ENCODE measurements around the gene GDPD4. TPM values are rescaled to one million over a fixed set of nuclear protein-coding genes. Genes with fewer than 3 reads are reported as not detected.

GDPD4 gene
- total RNA-seq, 8 experiments from 2014 or later = 0.31 to 2.2 (median 0.71) TPM; not detected in 2

DNA sequence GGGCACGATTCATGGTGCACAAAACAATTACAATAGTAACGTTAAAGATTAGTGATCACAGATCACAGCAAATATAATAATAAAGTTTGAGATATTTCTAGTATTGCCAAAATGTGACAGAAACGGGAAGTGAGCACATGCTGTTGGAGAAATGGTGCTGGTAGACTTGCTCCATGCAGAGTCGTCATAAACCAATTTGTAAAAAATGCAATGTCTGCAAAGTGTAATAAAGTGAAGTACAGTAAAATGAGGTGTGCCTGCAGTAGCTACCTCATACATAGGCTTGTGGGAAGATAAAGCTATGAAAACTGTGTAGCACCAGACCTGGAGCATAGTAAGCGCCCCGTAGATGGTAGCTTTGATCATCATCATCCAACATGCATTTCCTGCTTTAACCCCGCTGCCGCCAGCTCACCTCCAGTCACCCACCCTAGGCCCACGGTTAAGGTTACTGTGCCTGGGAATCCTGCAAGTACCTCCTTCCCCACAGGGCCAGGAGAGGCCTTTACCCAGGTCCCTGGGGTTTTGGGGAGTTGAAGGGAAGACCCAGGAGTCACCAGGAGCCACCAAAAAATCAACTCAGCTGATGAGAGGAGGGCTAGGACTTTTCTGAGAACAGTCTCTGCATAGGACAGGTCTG lies 114.3 kb downstream of the GDPD4 start:
- no peak overlapping the region for H3K27ac ChIP-seq
- H3K4me1 ChIP-seq (replicated peaks in 1 of 2) = peaks cover 13 to 14% of the 10 kb centered on the region in 2 donors
- in situ Hi-C loops (cut with MboI; ENCODE audit: low pct_unique_long_range_greater_than_20kb in 2 of 9, low sequenced_read_pairs in 9 of 9, unreplicated experiment in 9 of 9) = loop anchor here in 2 of 9 experiments (10.0 to 25.0 kb wide), 3 partner anchors 150 to 368 kb away; partner anchors contain the start of gene B3GNT6 (in 1 of the 2)
- WGBS, 10 experiments = 69 to 100% (median 79%) methylated on average over 1 to 7 of the region's 9 CpGs; no CpG with 5 or more reads in 2 of the 10 experiments
- no peak overlapping the region for H3K4me3 ChIP-seq
- ATAC-seq (replicated peaks in 6 of 8) = no peak

- H3K27ac ChIP-seq = no peak overlapping the region
- H3K4me1 ChIP-seq (replicated peaks in 1 of 2) = peaks cover 13 to 14% of the 10 kb centered on the region in 2 donors
- 18 to 100% (median 90%) methylated on average over 1 of the region's 1 CpG; no CpG with 5 or more reads in 6 of the 10 experiments for WGBS, 10 experiments
- no peak for ATAC-seq (replicated peaks in 6 of 8)
- no peak overlapping the region for H3K4me3 ChIP-seq
- in situ Hi-C loops (cut with MboI; ENCODE audit: low pct_unique_long_range_greater_than_20kb in 2 of 9, low sequenced_read_pairs in 9 of 9, unreplicated experiment in 9 of 9) = loop anchor here in 2 of 9 experiments (10.0 to 25.0 kb wide), 3 partner anchors 149 to 368 kb away; partner anchors contain the start of gene B3GNT6 (in 1 of the 2)
Observed at GRCh38 chr11:77186302-77186701, 115.2 kb downstream of the GDPD4 start.

DNA sequence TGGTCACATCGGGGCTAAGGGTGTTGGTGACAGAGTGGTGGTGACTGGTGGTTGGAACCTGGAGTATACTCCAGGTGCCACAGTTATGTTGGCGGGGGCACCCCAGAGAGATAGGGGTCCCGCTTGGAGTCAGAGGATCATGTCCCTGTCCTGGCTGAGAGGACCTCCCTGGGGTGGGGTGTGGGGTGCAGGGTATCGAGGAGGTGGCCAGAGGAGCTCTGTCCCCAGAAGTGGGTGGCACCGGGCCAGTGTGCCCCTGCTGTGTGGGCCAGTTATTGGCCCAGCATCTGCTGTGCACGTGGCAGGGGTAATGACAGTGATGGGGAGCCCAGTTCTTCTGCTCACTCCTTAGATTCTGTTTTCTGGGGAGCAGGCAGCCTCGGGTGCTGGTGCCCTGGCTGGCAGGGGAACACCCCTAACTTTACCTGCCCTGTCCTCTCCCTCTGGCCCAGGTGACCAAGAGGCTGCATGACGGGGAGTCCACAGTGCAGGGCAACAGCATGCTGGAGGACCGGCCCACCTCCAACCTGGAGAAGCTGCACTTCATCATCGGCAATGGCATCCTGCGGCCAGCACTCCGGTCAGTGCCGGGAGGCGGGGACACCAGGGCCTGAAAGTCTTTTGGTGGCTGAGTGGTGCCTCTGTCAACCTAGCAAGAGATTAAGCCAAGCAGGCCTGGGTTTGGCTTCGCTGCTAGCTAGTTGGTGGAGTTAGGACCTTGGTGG lies 117.2 kb downstream of the GDPD4 start:
- 0 to 93% (median 60%) methylated on average over 1 to 5 of the region's 15 CpGs; no CpG with 5 or more reads in 5 of the 10 experiments for WGBS, 10 experiments
- no peak for ATAC-seq (replicated peaks in 6 of 8)
- H3K27ac ChIP-seq = no peak overlapping the region
- peaks cover 13 to 14% of the 10 kb centered on the region in 2 donors for H3K4me1 ChIP-seq (replicated peaks in 1 of 2)
- no peak overlapping the region for H3K4me3 ChIP-seq
- in situ Hi-C loops (cut with MboI; ENCODE audit: low pct_unique_long_range_greater_than_20kb in 2 of 9, low sequenced_read_pairs in 9 of 9, unreplicated experiment in 9 of 9) = loop anchor here in 2 of 9 experiments (10.0 to 25.0 kb wide), 3 partner anchors 147 to 371 kb away; partner anchors contain the start of gene B3GNT6 (in 1 of the 2)

- H3K4me1 ChIP-seq (replicated peaks in 1 of 2) = peaks cover 13 to 14% of the 10 kb centered on the region in 2 donors
- in situ Hi-C loops (cut with MboI; ENCODE audit: low pct_unique_long_range_greater_than_20kb in 2 of 9, low sequenced_read_pairs in 9 of 9, unreplicated experiment in 9 of 9) = loop anchor here in 2 of 9 experiments (10.0 to 25.0 kb wide), 3 partner anchors 146 to 371 kb away; partner anchors contain the start of gene B3GNT6 (in 1 of the 2)
- WGBS, 10 experiments = 100% methylated on average over 1 of the region's 4 CpGs; no CpG with 5 or more reads in 8 of the 10 experiments
- H3K4me3 ChIP-seq = no peak overlapping the region
- no peak overlapping the region for H3K27ac ChIP-seq
- ATAC-seq (replicated peaks in 6 of 8) = no peak
Observed at GRCh38 chr11:77183431-77183984, 118.0 kb downstream of the GDPD4 start.

DNA sequence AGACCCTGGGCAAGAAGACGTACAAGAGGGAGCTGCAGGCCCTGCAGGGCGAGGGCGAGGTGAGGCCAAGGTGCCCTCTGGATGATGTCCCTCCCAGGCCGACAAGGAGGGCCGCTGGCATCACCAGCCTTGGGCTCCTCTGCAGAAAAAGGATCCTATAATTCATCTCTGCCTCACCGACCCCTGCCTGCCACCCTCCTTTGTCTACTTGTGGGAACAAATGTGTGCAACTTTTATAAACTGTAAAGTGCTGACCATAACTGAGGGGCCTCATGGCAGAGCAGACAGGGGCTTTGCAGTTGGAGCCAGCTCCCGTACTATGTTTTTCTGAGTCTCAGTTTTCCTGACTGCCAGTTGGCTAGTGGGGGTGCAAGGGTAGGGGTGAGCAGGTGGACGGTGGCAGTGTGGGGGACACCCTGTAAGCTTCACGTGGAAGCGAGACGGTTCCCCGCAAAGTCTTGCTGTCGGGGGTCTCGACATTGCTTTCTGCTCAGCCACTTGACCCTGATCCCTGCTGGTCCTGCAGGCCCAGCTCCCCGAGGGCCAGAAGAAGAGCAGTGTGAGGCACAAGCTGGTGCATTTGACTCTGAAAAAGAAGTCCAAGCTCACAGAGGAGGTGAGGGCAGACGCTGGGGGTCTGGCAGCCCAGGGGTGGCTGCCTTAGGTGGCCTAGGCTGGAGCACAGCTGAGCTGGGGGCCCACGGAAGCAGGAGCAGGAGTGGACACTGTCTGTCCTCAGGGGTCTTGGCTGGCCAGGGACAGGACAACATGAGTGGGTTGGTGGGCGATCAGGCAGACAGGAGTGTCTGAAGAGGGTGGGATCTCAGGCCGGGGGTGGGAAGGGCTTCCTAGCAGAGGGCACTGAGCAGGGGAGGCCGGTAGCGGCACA lies 118.7 kb downstream of the GDPD4 start:
- WGBS, 10 experiments = 0 to 100% (median 66%) methylated on average over 1 to 7 of the region's 21 CpGs; no CpG with 5 or more reads in 4 of the 10 experiments
- Histone ChIP-seq H3K4me3 (no peak overlapping the region), H3K4me1 (replicated peaks in 1 of 2) (peaks cover 13 to 14% of the 10 kb centered on the region in 2 donors), H3K27ac (no peak overlapping the region)
- in situ Hi-C loops (cut with MboI; ENCODE audit: low pct_unique_long_range_greater_than_20kb in 2 of 9, low sequenced_read_pairs in 9 of 9, unreplicated experiment in 9 of 9) = loop anchor here in 2 of 9 experiments (10.0 to 25.0 kb wide), 3 partner anchors 145 to 372 kb away; partner anchors contain the start of gene B3GNT6 (in 1 of the 2)
- no peak for ATAC-seq (replicated peaks in 6 of 8)

GRCh38 chr11:77181799-77182541 lies 119.5 kb downstream of the GDPD4 start:
- Histone ChIP-seq H3K4me1 (replicated peaks in 1 of 2) (peaks cover 7 to 9% of the 10 kb centered on the region in 2 donors), H3K27ac (no peak overlapping the region), H3K4me3 (no peak overlapping the region)
- in situ Hi-C loops (cut with MboI; ENCODE audit: low pct_unique_long_range_greater_than_20kb in 2 of 9, low sequenced_read_pairs in 9 of 9, unreplicated experiment in 9 of 9) = loop anchor here in 2 of 9 experiments (10.0 to 25.0 kb wide), 3 partner anchors 145 to 373 kb away; partner anchors contain the start of gene B3GNT6 (in 1 of the 2)
- 20 to 100% (median 93%) methylated on average over 1 to 5 of the region's 22 CpGs; no CpG with 5 or more reads in 5 of the 10 experiments for WGBS, 10 experiments
- no peak for ATAC-seq (replicated peaks in 6 of 8)

DNA sequence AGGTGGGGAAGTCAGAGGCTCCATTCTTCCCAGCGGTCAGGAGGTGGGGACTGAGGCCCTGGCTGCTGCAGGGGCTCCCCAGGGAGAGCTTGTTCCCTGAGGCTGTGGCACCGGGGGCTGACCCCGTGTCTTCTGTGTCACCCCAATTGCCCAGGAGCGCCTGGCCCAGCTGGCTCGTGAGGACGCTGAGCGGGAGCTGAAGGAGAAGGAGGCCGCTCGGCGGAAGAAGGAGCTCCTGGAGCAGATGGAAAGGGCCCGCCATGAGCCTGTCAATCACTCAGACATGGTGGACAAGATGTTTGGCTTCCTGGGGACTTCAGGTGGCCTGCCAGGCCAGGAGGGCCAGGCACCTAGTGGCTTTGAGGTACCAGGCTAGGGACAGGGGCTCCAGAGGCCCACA lies 120.3 kb downstream of the GDPD4 start:
- in situ Hi-C loops (cut with MboI; ENCODE audit: low pct_unique_long_range_greater_than_20kb in 2 of 9, low sequenced_read_pairs in 9 of 9, unreplicated experiment in 9 of 9) = loop anchor here in 2 of 9 experiments (10.0 to 25.0 kb wide), 3 partner anchors 144 to 374 kb away; partner anchors contain the start of gene B3GNT6 (in 1 of the 2)

GRCh38 chr11:77180346-77180745 lies 121.1 kb downstream of the GDPD4 start:
- no peak for ATAC-seq (replicated peaks in 6 of 8)
- Histone ChIP-seq H3K4me3 (no peak overlapping the region), H3K27ac (no peak overlapping the region), H3K4me1 (replicated peaks in 1 of 2) (peaks cover 9 to 10% of the 10 kb centered on the region in 2 donors)
- in situ Hi-C loops (cut with MboI; ENCODE audit: low pct_unique_long_range_greater_than_20kb in 2 of 9, low sequenced_read_pairs in 9 of 9, unreplicated experiment in 9 of 9) = loop anchor here in 2 of 9 experiments (10.0 to 25.0 kb wide), 3 partner anchors 143 to 374 kb away; partner anchors contain the start of gene B3GNT6 (in 1 of the 2)
- whole genome bisulfite sequencing, 10 experiments = 43 to 94% (median 75%) methylated on average over 1 to 8 of the region's 11 CpGs; no CpG with 5 or more reads in 1 of the 10 experiments

More for the DNA sequence above, 120.3 kb downstream of the GDPD4 start:
- no peak overlapping the region for H3K27ac ChIP-seq
- WGBS, 10 experiments = 83 to 100% (median 92%) methylated on average over 1 to 5 of the region's 11 CpGs; no CpG with 5 or more reads in 6 of the 10 experiments
- no peak overlapping the region for H3K4me3 ChIP-seq
- ATAC-seq (replicated peaks in 6 of 8) = no peak
- peaks cover 1% of the 10 kb centered on the region in 2 donors for H3K4me1 ChIP-seq (replicated peaks in 1 of 2)

GRCh38 chr11:77179681-77180080 lies 121.8 kb downstream of the GDPD4 start:
- Histone ChIP-seq H3K4me3 (no peak overlapping the region), H3K4me1 (replicated peaks in 1 of 2) (peaks cover 10 to 12% of the 10 kb centered on the region in 2 donors), H3K27ac (no peak overlapping the region)
- no peak for ATAC-seq (replicated peaks in 6 of 8)
- WGBS, 10 experiments = no CpG with 5 or more reads among the region's 19 CpGs
- in situ Hi-C loops (cut with MboI; ENCODE audit: low pct_unique_long_range_greater_than_20kb in 2 of 9, low sequenced_read_pairs in 9 of 9, unreplicated experiment in 9 of 9) = loop anchor here in 2 of 9 experiments (10.0 to 25.0 kb wide), 3 partner anchors 142 to 375 kb away; partner anchors contain the start of gene B3GNT6 (in 1 of the 2)

DNA sequence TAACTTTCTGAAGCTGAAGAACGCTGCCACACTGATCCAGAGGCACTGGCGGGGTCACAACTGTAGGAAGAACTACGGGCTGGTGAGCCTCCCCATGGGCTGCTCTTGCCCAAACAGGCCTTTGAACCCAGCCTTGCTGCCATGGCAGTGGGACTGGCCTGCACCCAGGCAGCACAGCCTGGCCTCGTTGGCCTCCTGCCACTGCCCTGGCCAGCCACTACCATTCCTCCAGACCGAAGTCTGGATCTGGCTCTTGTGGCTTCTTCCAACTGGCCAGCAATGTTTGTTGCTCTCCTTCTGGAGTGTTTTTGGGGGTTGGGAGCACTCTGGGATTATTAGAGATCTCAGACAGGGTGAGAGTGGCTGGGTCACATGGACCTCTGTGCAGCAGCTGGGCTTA lies 122.4 kb downstream of the GDPD4 start:
- no peak for ATAC-seq (replicated peaks in 6 of 8)
- 60 to 80% methylated on average over 1 of the region's 5 CpGs; no CpG with 5 or more reads in 8 of the 10 experiments for WGBS, 10 experiments

GRCh38 chr11:77178150-77178549 lies 123.3 kb downstream of the GDPD4 start:
- 100% methylated on average over 1 of the region's 4 CpGs; no CpG with 5 or more reads in 8 of the 10 experiments for WGBS, 10 experiments
- H3K4me1 ChIP-seq (replicated peaks in 1 of 2) = peaks cover 15 to 25% of the 10 kb centered on the region in 2 donors
- H3K4me3 ChIP-seq = no peak overlapping the region
- no peak for ATAC-seq (replicated peaks in 6 of 8)
- in situ Hi-C loops (cut with MboI; ENCODE audit: low pct_unique_long_range_greater_than_20kb in 2 of 9, low sequenced_read_pairs in 9 of 9, unreplicated experiment in 9 of 9) = loop anchor here in 1 of 9 experiments (25.0 kb wide), 2 partner anchors 141 to 359 kb away; partner anchors contain the start of gene B3GNT6
- H3K27ac ChIP-seq = no peak overlapping the region

More for the DNA sequence above, 122.4 kb downstream of the GDPD4 start:
- Histone ChIP-seq H3K27ac (no peak overlapping the region), H3K4me1 (replicated peaks in 1 of 2) (peaks cover 10 to 16% of the 10 kb centered on the region in 2 donors), H3K4me3 (no peak overlapping the region)
- in situ Hi-C loops (cut with MboI; ENCODE audit: low pct_unique_long_range_greater_than_20kb in 2 of 9, low sequenced_read_pairs in 9 of 9, unreplicated experiment in 9 of 9) = loop anchor here in 1 of 9 experiments (25.0 kb wide), 2 partner anchors 142 to 358 kb away; partner anchors contain the start of gene B3GNT6

Data from motor neuron (in vitro differentiated cells).